ENCODE results near the gene FA2H. TPM values are rescaled to one million over a fixed set of nuclear protein-coding genes. Genes with fewer than 3 reads are reported as not detected.
"Not testable (repeated sequence)": the region's sequence is repeated elsewhere in the genome, so short reads cannot be mapped to it uniquely, and the experiment has no call there.

Gene FA2H
- polyA plus RNA-seq, 2 of the 4 experiments (the other 2 are of a cell fraction), result 5.6 to 7.1 TPM

- Histone ChIP-seq H3K4me1 (no peaks in the 10 kb centered on the region), H3K4me2 (no peak overlapping the region), H3K4me3 (no peak overlapping the region), H3K9me3 (no peaks in the 10 kb centered on the region), H3K27ac (no peak overlapping the region)
- ChIA-PET CTCF (interaction anchor here (0.9 to 2.5 kb wide), 4 partner anchors 12 to 183 kb away, joined by 3 to 13 read pairs (median 6); no protein-coding TSS in a partner anchor), POLR2A (no interaction called here)
- TF ChIP-seq HOXA7 (CRISPR knock-in tag; IDR thresholded peaks at IDR 0.05) (no peak), RFX5 (IDR thresholded peaks at IDR 0.05) (no peak)
- WGBS (ENCODE audit: missing lambda C conversion rate), result 54% methylated on average over 2 of the region's 2 CpGs
- no peak for DNase-seq (ENCODE audit: low read depth in 1 of 2, low spot score in 1 of 2)
- no peak for FAIRE-seq
- ATAC-seq, result no peak
These were observed 94.6 kb downstream of the FA2H start for GRCh38 chr16:74679983-74680382.

- 87% methylated on average over 4 of the region's 4 CpGs for WGBS (ENCODE audit: missing lambda C conversion rate)
- FAIRE-seq (no peak), ATAC-seq (no peak), DNase-seq (ENCODE audit: low read depth in 1 of 2, low spot score in 1 of 2) (no peak)
- no peak overlapping the region for H3K4me3 ChIP-seq
- TF ChIP-seq, protein P1, sequence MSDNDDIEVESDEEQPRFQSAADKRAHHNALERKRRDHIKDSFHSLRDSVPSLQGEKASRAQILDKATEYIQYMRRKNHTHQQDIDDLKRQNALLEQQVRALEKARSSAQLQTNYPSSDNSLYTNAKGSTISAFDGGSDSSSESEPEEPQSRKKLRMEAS (IDR thresholded peaks at IDR 0.05), result no peak
- TF ChIP-seq HOXB13 (CRISPR knock-in tag; IDR thresholded peaks at IDR 0.05; ENCODE audit: low read depth), result no peak
- CTCF ChIA-PET, result interaction anchor here (0.6 to 1.2 kb wide), 2 partner anchors 62 to 184 kb away, joined by 3 to 4 read pairs; no protein-coding TSS in a partner anchor
- no peaks in the 10 kb centered on the region for H3K4me1 ChIP-seq
- POLR2A ChIA-PET, result no interaction called here
- H3K27ac ChIP-seq, result no peak overlapping the region
- no peaks in the 10 kb centered on the region for H3K9me3 ChIP-seq
- no peak overlapping the region for H3K4me2 ChIP-seq
These were observed 96.8 kb downstream of the FA2H start for GRCh38 chr16:74677868-74678267.

GRCh38 chr16:74673876-74674275, 100.7 kb downstream of the FA2H start:
- no peak for ATAC-seq
- DNase-seq (ENCODE audit: low read depth in 1 of 2, low spot score in 1 of 2), result no peak
- CTCF ChIA-PET, result interaction anchor here (0.6 to 2.3 kb wide), 3 partner anchors 70 to 189 kb away, joined by 3 to 7 read pairs (median 4); no protein-coding TSS in a partner anchor
- Histone ChIP-seq H3K27ac (no peak overlapping the region), H3K4me3 (no peak overlapping the region), H3K4me2 (no peak overlapping the region), H3K4me1 (no peaks in the 10 kb centered on the region), H3K9me3 (no peaks in the 10 kb centered on the region)
- TF ChIP-seq BHLHE40 (IDR thresholded peaks at IDR 0.05; ENCODE audit: low read depth, low read length) (no peak), SMC3 (IDR thresholded peaks at IDR 0.05) (no peak), CHD2 (IDR thresholded peaks at IDR 0.05; ENCODE audit: low read length, partially characterized antibody) (no peak), ZSCAN20 (CRISPR knock-in tag; IDR thresholded peaks at IDR 0.05) (no peak), JUN (IDR thresholded peaks at IDR 0.05) (no peak), CBX8 (IDR thresholded peaks at IDR 0.05) (no peak), NFE2L2 (conservative IDR thresholded peaks at IDR 0.05; ENCODE audit: low read length) (no peak), CEBPB (IDR thresholded peaks at IDR 0.05) (no peak), FOSL2 (IDR thresholded peaks at IDR 0.05) (no peak), FOSL2 (CRISPR knock-in tag; IDR thresholded peaks at IDR 0.05) (no peak), SREBF2 (IDR thresholded peaks at IDR 0.05) (no peak), HEYL (CRISPR knock-in tag; IDR thresholded peaks at IDR 0.05) (no peak), ZNF302 (CRISPR knock-in tag; IDR thresholded peaks at IDR 0.05) (no peak), TFCP2L1 (CRISPR knock-in tag; IDR thresholded peaks at IDR 0.05) (no peak), CBX2 (IDR thresholded peaks at IDR 0.05; ENCODE audit: borderline replicate concordance, low read depth) (no peak), RCOR1 (IDR thresholded peaks at IDR 0.05; ENCODE audit: low read depth, low read length) (no peak), RAD21 (conservative IDR thresholded peaks at IDR 0.05 in 1 of 2, IDR thresholded peaks at IDR 0.05 in 1 of 2) (no peak), GATA3 (IDR thresholded peaks at IDR 0.05; ENCODE audit: borderline replicate concordance) (no peak)
- TF ChIP-seq, protein P2, sequence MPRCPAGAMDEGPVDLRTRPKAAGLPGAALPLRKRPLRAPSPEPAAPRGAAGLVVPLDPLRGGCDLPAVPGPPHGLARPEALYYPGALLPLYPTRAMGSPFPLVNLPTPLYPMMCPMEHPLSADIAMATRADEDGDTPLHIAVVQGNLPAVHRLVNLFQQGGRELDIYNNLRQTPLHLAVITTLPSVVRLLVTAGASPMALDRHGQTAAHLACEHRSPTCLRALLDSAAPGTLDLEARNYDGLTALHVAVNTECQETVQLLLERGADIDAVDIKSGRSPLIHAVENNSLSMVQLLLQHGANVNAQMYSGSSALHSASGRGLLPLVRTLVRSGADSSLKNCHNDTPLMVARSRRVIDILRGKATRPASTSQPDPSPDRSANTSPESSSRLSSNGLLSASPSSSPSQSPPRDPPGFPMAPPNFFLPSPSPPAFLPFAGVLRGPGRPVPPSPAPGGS (IDR thresholded peaks at IDR 0.05), result no peak
- TF ChIP-seq, protein P3, sequence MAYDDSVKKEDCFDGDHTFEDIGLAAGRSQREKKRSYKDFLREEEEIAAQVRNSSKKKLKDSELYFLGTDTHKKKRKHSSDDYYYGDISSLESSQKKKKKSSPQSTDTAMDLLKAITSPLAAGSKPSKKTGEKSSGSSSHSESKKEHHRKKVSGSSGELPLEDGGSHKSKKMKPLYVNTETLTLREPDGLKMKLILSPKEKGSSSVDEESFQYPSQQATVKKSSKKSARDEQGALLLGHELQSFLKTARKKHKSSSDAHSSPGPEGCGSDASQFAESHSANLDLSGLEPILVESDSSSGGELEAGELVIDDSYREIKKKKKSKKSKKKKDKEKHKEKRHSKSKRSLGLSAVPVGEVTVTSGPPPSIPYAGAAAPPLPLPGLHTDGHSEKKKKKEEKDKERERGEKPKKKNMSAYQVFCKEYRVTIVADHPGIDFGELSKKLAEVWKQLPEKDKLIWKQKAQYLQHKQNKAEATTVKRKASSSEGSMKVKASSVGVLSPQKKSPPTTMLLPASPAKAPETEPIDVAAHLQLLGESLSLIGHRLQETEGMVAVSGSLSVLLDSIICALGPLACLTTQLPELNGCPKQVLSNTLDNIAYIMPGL (CRISPR knock-in tag; IDR thresholded peaks at IDR 0.05; ENCODE audit: borderline replicate concordance), result no peak
- TF ChIP-seq, protein P1 (IDR thresholded peaks at IDR 0.05), result no peak
- POLR2A ChIA-PET, result interaction anchor here (0.7 kb wide), 1 partner anchor 22 kb away, joined by 3 read pairs; no protein-coding TSS in a partner anchor
- no peak for FAIRE-seq
- WGBS (ENCODE audit: missing lambda C conversion rate), result 96% methylated on average over 3 of the region's 3 CpGs

DNA sequence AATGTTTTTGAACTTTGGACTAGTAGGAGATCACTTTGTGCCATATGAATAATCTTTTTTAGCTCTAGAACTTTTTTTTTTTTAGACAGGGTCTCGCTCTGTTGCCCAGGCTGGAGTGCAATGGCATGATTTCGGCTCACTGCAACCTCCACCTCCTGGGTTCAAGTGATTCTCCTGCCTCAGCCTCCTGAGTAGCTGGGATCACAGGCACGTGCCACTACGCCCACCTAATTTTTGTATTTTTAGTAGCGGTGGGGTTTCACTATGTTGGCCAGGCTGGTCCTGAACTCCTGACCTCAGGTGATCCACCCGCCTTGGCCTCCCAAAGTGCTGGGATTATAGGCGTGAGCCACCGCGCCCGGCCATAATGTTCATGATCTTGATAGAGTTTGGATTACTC, 105.7 kb downstream of the FA2H start:
- H3K4me2 ChIP-seq; FAIRE-seq; ATAC-seq; DNase-seq (ENCODE audit: low read depth in 1 of 2, low spot score in 1 of 2); H3K4me3 ChIP-seq; H3K27ac ChIP-seq; H3K9me3 ChIP-seq: not testable (repeated sequence)
- POLR2A ChIA-PET, result interaction anchor here (0.6 kb wide), 1 partner anchor 60 kb away, joined by 4 read pairs; no protein-coding TSS in a partner anchor
- CTCF ChIA-PET, result interaction anchor here (0.7 to 2.3 kb wide), 5 partner anchors 14 to 194 kb away, joined by 3 to 11 read pairs (median 4); no protein-coding TSS in a partner anchor
- 96% methylated on average over 10 of the region's 10 CpGs for WGBS (ENCODE audit: missing lambda C conversion rate)
- H3K4me1 ChIP-seq, result peaks cover 12% of the 10 kb centered on the region; the same call in 1 of the 3 replicates
